ENCODE data around the gene KRTAP10-3. TPM values are rescaled to one million over a fixed set of nuclear protein-coding genes. Genes with fewer than 3 reads are reported as not detected.

The KRTAP10-3 gene
- total RNA-seq, 1 donor from 2014 or later = not detected

- DNase-seq = no peak
- TF ChIP-seq CTCF (IDR thresholded peaks at IDR 0.05; ENCODE audit: partially characterized antibody, unreplicated experiment) = no peak
- no peak overlapping the region for H3K4me3 Mint-ChIP-seq (ENCODE audit: unreplicated experiment)
- peaks cover 6% of the 10 kb centered on the region for H3K36me3 Mint-ChIP-seq (ENCODE audit: unreplicated experiment)
- H3K27me3 Mint-ChIP-seq (ENCODE audit: unreplicated experiment) = peaks cover 4% of the 10 kb centered on the region
- peaks cover 10% of the 10 kb centered on the region for H3K9me3 Mint-ChIP-seq (ENCODE audit: unreplicated experiment)
- H3K27ac Mint-ChIP-seq (ENCODE audit: unreplicated experiment) = peak overlapping the region; percentile 48
- H3K4me1 Mint-ChIP-seq (ENCODE audit: low read depth, unreplicated experiment) = peaks cover 8% of the 10 kb centered on the region
Observed at GRCh38 chr21:44531606-44532564, 26.7 kb downstream of the KRTAP10-3 start.

GRCh38 chr21:44530903-44531605 is 27.5 kb downstream of the KRTAP10-3 start:
- H3K4me1 Mint-ChIP-seq (ENCODE audit: low read depth, unreplicated experiment) = peaks cover 8% of the 10 kb centered on the region
- DNase-seq = no peak
- H3K9me3 Mint-ChIP-seq (ENCODE audit: unreplicated experiment) = peaks cover 10% of the 10 kb centered on the region
- no peak overlapping the region for H3K4me3 Mint-ChIP-seq (ENCODE audit: unreplicated experiment)
- TF ChIP-seq CTCF (IDR thresholded peaks at IDR 0.05; ENCODE audit: partially characterized antibody, unreplicated experiment) = no peak
- H3K27ac Mint-ChIP-seq (ENCODE audit: unreplicated experiment) = no peak overlapping the region
- peaks cover 6% of the 10 kb centered on the region for H3K36me3 Mint-ChIP-seq (ENCODE audit: unreplicated experiment)
- H3K27me3 Mint-ChIP-seq (ENCODE audit: unreplicated experiment) = peaks cover 5% of the 10 kb centered on the region

DNA sequence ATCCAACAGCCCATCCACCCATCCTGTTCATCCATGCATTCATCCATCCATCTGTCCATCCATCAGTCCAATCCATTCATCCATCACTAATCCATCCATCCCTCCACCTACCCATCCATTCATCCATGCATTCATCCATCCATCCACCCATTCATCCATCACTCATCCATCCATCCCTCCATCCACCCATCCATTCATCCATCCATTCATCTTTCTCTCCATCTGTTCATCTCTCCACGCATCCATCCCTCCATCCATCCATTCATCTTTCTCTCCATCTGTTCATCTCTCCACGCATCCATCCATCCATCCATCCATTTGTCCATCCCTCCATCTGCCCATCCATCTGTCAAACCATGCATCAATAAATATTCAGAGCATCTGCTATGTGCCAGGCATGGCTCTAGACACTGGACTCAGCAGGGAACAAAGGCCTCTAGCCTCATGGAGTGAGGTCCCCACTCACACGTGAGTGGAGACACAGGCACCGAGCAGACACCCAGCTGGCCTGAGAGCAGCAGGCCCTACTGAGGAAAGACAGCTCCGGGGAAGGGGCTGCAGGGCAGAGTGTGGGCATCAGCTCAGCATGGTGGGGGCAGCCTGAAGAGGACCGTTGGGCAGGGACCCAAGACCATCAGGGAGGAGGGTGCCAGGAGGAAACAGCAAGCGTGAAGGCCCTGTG is 28.2 kb downstream of the KRTAP10-3 start:
- H3K9me3 Mint-ChIP-seq (ENCODE audit: unreplicated experiment) = peaks cover 12% of the 10 kb centered on the region
- DNase-seq = no peak
- H3K27me3 Mint-ChIP-seq (ENCODE audit: unreplicated experiment) = peaks cover 5% of the 10 kb centered on the region
- TF ChIP-seq CTCF (IDR thresholded peaks at IDR 0.05; ENCODE audit: partially characterized antibody, unreplicated experiment) = no peak
- peaks cover 6% of the 10 kb centered on the region for H3K36me3 Mint-ChIP-seq (ENCODE audit: unreplicated experiment)
- H3K27ac Mint-ChIP-seq (ENCODE audit: unreplicated experiment) = peak overlapping the region; percentile 28
- H3K4me3 Mint-ChIP-seq (ENCODE audit: unreplicated experiment) = no peak overlapping the region
- H3K4me1 Mint-ChIP-seq (ENCODE audit: low read depth, unreplicated experiment) = peaks cover 8% of the 10 kb centered on the region

GRCh38 chr21:44529503-44530125 is 29.0 kb downstream of the KRTAP10-3 start:
- H3K9me3 Mint-ChIP-seq (ENCODE audit: unreplicated experiment) = peaks cover 10% of the 10 kb centered on the region
- peaks cover 6% of the 10 kb centered on the region for H3K36me3 Mint-ChIP-seq (ENCODE audit: unreplicated experiment)
- H3K27ac Mint-ChIP-seq (ENCODE audit: unreplicated experiment) = no peak overlapping the region
- H3K4me1 Mint-ChIP-seq (ENCODE audit: low read depth, unreplicated experiment) = peaks cover 8% of the 10 kb centered on the region
- H3K27me3 Mint-ChIP-seq (ENCODE audit: unreplicated experiment) = peaks cover 5% of the 10 kb centered on the region
- TF ChIP-seq CTCF (IDR thresholded peaks at IDR 0.05; ENCODE audit: partially characterized antibody, unreplicated experiment) = no peak
- DNase-seq = peak; percentile 1
- H3K4me3 Mint-ChIP-seq (ENCODE audit: unreplicated experiment) = no peak overlapping the region

Measured in glutamatergic neuron (in vitro differentiated cells).